Raji (cell line): ENCODE measurements around the gene CPSF4.

Experiments used
- POLR2A ChIP-seq: IDR thresholded peaks from 2 replicates; pipeline ENCODE4 v1.6.1; 2011; ENCODE audit warnings: low read depth, low read length, control low read depth; ENCODE audit not compliant: insufficient read depth

CPSF4 gene

GRCh38 chr7:99438573-99439480 is at the start of gene CPSF4, which contains the start of gene PTCD1:
TSS of gene CPSF4 (plus strand) at chr7:99438943. CDS start at chr7:99439083, 140 bp downstream.
TSS of gene PTCD1 (minus strand) at chr7:99438798. CDS start at chr7:99435242, 3,556 bp downstream.
- TF ChIP-seq POLR2A, result peak; percentile 73; the same call in 1 of the 2 replicates

- TF ChIP-seq POLR2A, result no peak
These were observed 49.0 kb upstream of the CPSF4 start for GRCh38 chr7:99389772-99390171.

- no peak for TF ChIP-seq POLR2A
These were observed 47.7 kb upstream of the CPSF4 start for GRCh38 chr7:99390941-99391602.

- TF ChIP-seq POLR2A, result no peak
These were observed 46.7 kb upstream of the CPSF4 start for GRCh38 chr7:99392046-99392445.

- TF ChIP-seq POLR2A, result no peak
These were observed 45.9 kb upstream of the CPSF4 start for GRCh38 chr7:99392659-99393354.

GRCh38 chr7:99393355-99394187 is 45.2 kb upstream of the CPSF4 start:
- no peak for TF ChIP-seq POLR2A

GRCh38 chr7:99394188-99394502 is 44.6 kb upstream of the CPSF4 start:
- no peak for TF ChIP-seq POLR2A

- no peak for TF ChIP-seq POLR2A
These were observed 43.0 kb upstream of the CPSF4 start for GRCh38 chr7:99395616-99396327.

GRCh38 chr7:99396418-99397296 is 42.1 kb upstream of the CPSF4 start:
- TF ChIP-seq POLR2A, result 0 out of 2 replicates have a peak, but pooled peaks have one; percentile 9

- 0 out of 2 replicates have a peak, but pooled peaks have one; percentile 8 for TF ChIP-seq POLR2A
These were observed 41.3 kb upstream of the CPSF4 start for GRCh38 chr7:99397297-99397983.

- TF ChIP-seq POLR2A, result no peak
These were observed 39.8 kb upstream of the CPSF4 start for GRCh38 chr7:99398891-99399445.

GRCh38 chr7:99399597-99399996 is 39.1 kb upstream of the CPSF4 start:
- TF ChIP-seq POLR2A, result no peak
